CD4-positive, CD25-positive, alpha-beta regulatory T cell (primary cell): ENCODE results near the gene INPP4A. TPM values are rescaled to one million over a fixed set of nuclear protein-coding genes. Genes with fewer than 3 reads are reported as not detected.
"Not testable (repeated sequence)": the region's sequence is repeated elsewhere in the genome, so short reads cannot be mapped to it uniquely, and the experiment has no call there.

Experiments used
- ATAC-seq, 2 donors: fragments of 150-1000 bp; cut with Tn5 transposase; one replicate each; pipeline ENCODE4 v1.10.0; 2021; ENCODE audit warnings: low read depth in 2 of 2, moderate number of reproducible peaks in 2 of 2, moderate library complexity in 1 of 2
- DNase-seq, 3 donors: peaks; one replicate each; pipeline versions ENCODE4 v3.0.0 to v3.0.0-alpha.2; 2012 to 2022; ENCODE audit warnings: mixed read lengths in 1 of 3
- H3K27ac ChIP-seq: one replicate; pipeline ENCODE4 v1.7.0; 2013; ENCODE audit warnings: mild to moderate bottlenecking, low read length; ENCODE audit not compliant: insufficient read depth, poor library complexity, severe bottlenecking
- H3K27me3 ChIP-seq: one replicate; pipeline ENCODE4 v1.7.0; 2013; ENCODE audit warnings: low read length; ENCODE audit not compliant: control insufficient read depth, insufficient read depth
- H3K36me3 ChIP-seq: one replicate; pipeline ENCODE4 v1.7.0; 2013; ENCODE audit warnings: mild to moderate bottlenecking, low read length, moderate library complexity; ENCODE audit not compliant: control insufficient read depth, insufficient read depth
- H3K4me1 ChIP-seq: 2 replicates; pipeline ENCODE4 v1.7.0; 2013; ENCODE audit warnings: mild to moderate bottlenecking, low read length; ENCODE audit not compliant: insufficient read depth, control insufficient read depth, poor library complexity, severe bottlenecking
- H3K4me3 ChIP-seq: one replicate; pipeline ENCODE4 v1.7.0; 2013; ENCODE audit warnings: low read depth, mild to moderate bottlenecking, low read length, moderate library complexity
- H3K9me3 ChIP-seq, 2 experiments: 1 replicate in 1 of 2; 2 replicates in 1 of 2; pipeline ENCODE4 v1.7.0; 2013; ENCODE audit warnings: low read length in 2 of 2, mild to moderate bottlenecking in 1 of 2, moderate library complexity in 1 of 2; ENCODE audit not compliant: control insufficient read depth in 2 of 2
- H3K27ac Mint-ChIP-seq, 3 donors: one replicate each; pipeline ENCODE4 v1.8.0; 2020 to 2022; ENCODE audit warnings: mild to moderate bottlenecking in 3 of 3, mixed read lengths in 3 of 3, moderate library complexity in 2 of 3
- H3K27me3 Mint-ChIP-seq: one replicate; pipeline ENCODE4 v1.8.0; 2022; ENCODE audit warnings: mild to moderate bottlenecking, mixed read lengths
- H3K36me3 Mint-ChIP-seq: one replicate; pipeline ENCODE4 v1.8.0; 2020; ENCODE audit warnings: mixed read lengths
- H3K4me1 Mint-ChIP-seq, 4 donors: one replicate each; pipeline ENCODE4 v1.8.0; 2020 to 2022; ENCODE audit warnings: mixed read lengths in 4 of 4, mild to moderate bottlenecking in 1 of 4
- H3K4me3 Mint-ChIP-seq, 4 donors: one replicate each; pipeline ENCODE4 v1.8.0; 2020 to 2022; ENCODE audit warnings: mild to moderate bottlenecking in 4 of 4, mixed read lengths in 4 of 4, moderate library complexity in 3 of 4
- H3K9me3 Mint-ChIP-seq, 7 donors: one replicate each; pipeline ENCODE4 v1.8.0; 2020 to 2022; ENCODE audit warnings: mixed read lengths in 7 of 7, mild to moderate bottlenecking in 3 of 7, moderate library complexity in 2 of 7
- polyA plus RNA-seq, 4 donors: library from polyadenylated mRNA; unstranded; fragments of 300-500 nt; fragmentation: Illumina TruSeq; gene quantifications; one replicate each; pipeline ENCODE4 v1.2.3, GENCODE V29; 2021
- total RNA-seq: library from RNA; stranded (reverse); gene quantifications from one replicate; pipeline ENCODE4 v1.2.3, GENCODE V29; 2022

INPP4A gene
- total and polyA plus RNA-seq, 5 donors from 2014 or later, result 27.9 to 106 (median 31.5) TPM

- peaks cover 0 to 13% (median 9%) of the 10 kb centered on the region in 7 donors for H3K9me3 Mint-ChIP-seq
- H3K9me3 ChIP-seq, result peaks cover 5 to 10% of the 10 kb centered on the region in 2 experiments
- H3K27me3 ChIP-seq, result no peaks in the 10 kb centered on the region
- peaks cover 0 to 4% (median 1%) of the 10 kb centered on the region in 4 donors for H3K4me1 Mint-ChIP-seq
- H3K4me3 ChIP-seq, result no peak overlapping the region
- ATAC-seq (no peak), DNase-seq (no peak)
- no peak overlapping the region for H3K27ac ChIP-seq
- no peaks in the 10 kb centered on the region for H3K4me1 ChIP-seq
- no peak overlapping the region for H3K4me3 Mint-ChIP-seq
- no peaks in the 10 kb centered on the region for H3K36me3 ChIP-seq
- peaks cover 5% of the 10 kb centered on the region for H3K36me3 Mint-ChIP-seq
- H3K27ac Mint-ChIP-seq, result no peak overlapping the region
- H3K27me3 Mint-ChIP-seq, result peaks cover 26% of the 10 kb centered on the region
Measured at GRCh38 chr2:98422449-98422848, 22.2 kb upstream of the INPP4A start.

- Histone ChIP-seq H3K27me3 (no peaks in the 10 kb centered on the region), H3K36me3 (no peaks in the 10 kb centered on the region), H3K27ac (no peak overlapping the region), H3K4me3 (no peak overlapping the region), H3K9me3 (peaks cover 5 to 10% of the 10 kb centered on the region in 2 experiments), H3K4me1 (no peaks in the 10 kb centered on the region)
- H3K36me3 Mint-ChIP-seq, result peaks cover 5% of the 10 kb centered on the region
- H3K27ac Mint-ChIP-seq, result no peak overlapping the region
- no peak for DNase-seq
- ATAC-seq, result no peak
- H3K4me1 Mint-ChIP-seq, result peaks cover 0 to 2% (median 0%) of the 10 kb centered on the region in 4 donors
- H3K4me3 Mint-ChIP-seq, result no peak overlapping the region
- H3K9me3 Mint-ChIP-seq, result peaks cover 0 to 8% (median 5%) of the 10 kb centered on the region in 7 donors
- peaks cover 39% of the 10 kb centered on the region for H3K27me3 Mint-ChIP-seq
Measured at GRCh38 chr2:98426771-98427170, 17.9 kb upstream of the INPP4A start.

GRCh38 chr2:98432145-98432544, 12.5 kb upstream of the INPP4A start:
- Histone ChIP-seq H3K4me3 (no peak overlapping the region), H3K9me3 (no peaks in the 10 kb centered on the region), H3K36me3 (no peaks in the 10 kb centered on the region), H3K4me1 (no peaks in the 10 kb centered on the region), H3K27me3 (no peaks in the 10 kb centered on the region), H3K27ac (no peak overlapping the region)
- Mint-ChIP-seq H3K27me3 (peaks cover 26% of the 10 kb centered on the region), H3K4me1 (peaks cover 0 to 2% (median 0%) of the 10 kb centered on the region in 4 donors), H3K4me3 (no peak overlapping the region), H3K36me3 (peaks cover 3% of the 10 kb centered on the region), H3K9me3 (peaks cover 0 to 4% (median 3%) of the 10 kb centered on the region in 7 donors), H3K27ac (no peak overlapping the region)
- no peak for DNase-seq
- ATAC-seq, result no peak

GRCh38 chr2:98433363-98433964, 11.2 kb upstream of the INPP4A start:
- no peak for ATAC-seq
- Mint-ChIP-seq H3K36me3 (peaks cover 3% of the 10 kb centered on the region), H3K27ac (no peak overlapping the region), H3K4me3 (no peak overlapping the region), H3K4me1 (peaks cover 2 to 3% (median 3%) of the 10 kb centered on the region in 4 donors), H3K9me3 (peaks cover 1 to 7% (median 3%) of the 10 kb centered on the region in 7 donors), H3K27me3 (peaks cover 22% of the 10 kb centered on the region)
- H3K27me3 ChIP-seq, result no peaks in the 10 kb centered on the region
- no peaks in the 10 kb centered on the region for H3K36me3 ChIP-seq
- no peak overlapping the region for H3K27ac ChIP-seq
- H3K4me1 ChIP-seq, result no peaks in the 10 kb centered on the region
- H3K9me3 ChIP-seq, result peaks cover 0 to 7% of the 10 kb centered on the region in 2 experiments
- DNase-seq, result no peak
- H3K4me3 ChIP-seq, result no peak overlapping the region

- Mint-ChIP-seq H3K36me3 (peaks cover 3% of the 10 kb centered on the region), H3K9me3 (peaks cover 2 to 16% (median 6%) of the 10 kb centered on the region in 7 donors), H3K27me3 (peaks cover 17% of the 10 kb centered on the region), H3K4me1 (peaks cover 2 to 11% (median 9%) of the 10 kb centered on the region in 4 donors), H3K4me3 (no peak overlapping the region), H3K27ac (no peak overlapping the region)
- Histone ChIP-seq H3K36me3 (no peaks in the 10 kb centered on the region), H3K27me3 (no peaks in the 10 kb centered on the region), H3K27ac (no peak overlapping the region), H3K4me1 (no peaks in the 10 kb centered on the region), H3K4me3 (no peak overlapping the region), H3K9me3 (peaks cover 8 to 17% of the 10 kb centered on the region in 2 experiments)
- DNase-seq (no peak), ATAC-seq (no peak)
Measured at GRCh38 chr2:98434492-98434891, 10.2 kb upstream of the INPP4A start.

- H3K36me3 Mint-ChIP-seq, H3K4me3 Mint-ChIP-seq, H3K36me3 ChIP-seq, DNase-seq, H3K27ac ChIP-seq, ATAC-seq, H3K27me3 ChIP-seq, H3K27ac Mint-ChIP-seq, H3K27me3 Mint-ChIP-seq, H3K4me3 ChIP-seq, H3K4me1 ChIP-seq: not testable (repeated sequence)
- peaks cover 3 to 22% (median 6%) of the 10 kb centered on the region in 7 donors for H3K9me3 Mint-ChIP-seq
- H3K9me3 ChIP-seq, result peaks cover 18 to 29% of the 10 kb centered on the region in 2 experiments
- H3K4me1 Mint-ChIP-seq, result peaks cover 4 to 16% (median 9%) of the 10 kb centered on the region in 4 donors
Measured at GRCh38 chr2:98435670-98436069, 9.0 kb upstream of the INPP4A start.

GRCh38 chr2:98436734-98437133, 7.9 kb upstream of the INPP4A start:
- H3K4me3 ChIP-seq, result no peak overlapping the region
- peaks cover 3 to 25% (median 6%) of the 10 kb centered on the region in 7 donors for H3K9me3 Mint-ChIP-seq
- no peak overlapping the region for H3K4me3 Mint-ChIP-seq
- peaks cover 18 to 29% of the 10 kb centered on the region in 2 experiments for H3K9me3 ChIP-seq
- H3K27me3 ChIP-seq, result no peaks in the 10 kb centered on the region
- H3K4me1 Mint-ChIP-seq, result peaks cover 4 to 16% (median 9%) of the 10 kb centered on the region in 4 donors
- no peak overlapping the region for H3K27ac Mint-ChIP-seq
- H3K36me3 ChIP-seq, result no peaks in the 10 kb centered on the region
- no peak for DNase-seq
- H3K27ac ChIP-seq, result no peak overlapping the region
- no peaks in the 10 kb centered on the region for H3K4me1 ChIP-seq
- H3K27me3 Mint-ChIP-seq, result peaks cover 7% of the 10 kb centered on the region
- no peak for ATAC-seq
- H3K36me3 Mint-ChIP-seq, result peaks cover 3% of the 10 kb centered on the region
